ENCODE data around the gene HYAL1.

DNA sequence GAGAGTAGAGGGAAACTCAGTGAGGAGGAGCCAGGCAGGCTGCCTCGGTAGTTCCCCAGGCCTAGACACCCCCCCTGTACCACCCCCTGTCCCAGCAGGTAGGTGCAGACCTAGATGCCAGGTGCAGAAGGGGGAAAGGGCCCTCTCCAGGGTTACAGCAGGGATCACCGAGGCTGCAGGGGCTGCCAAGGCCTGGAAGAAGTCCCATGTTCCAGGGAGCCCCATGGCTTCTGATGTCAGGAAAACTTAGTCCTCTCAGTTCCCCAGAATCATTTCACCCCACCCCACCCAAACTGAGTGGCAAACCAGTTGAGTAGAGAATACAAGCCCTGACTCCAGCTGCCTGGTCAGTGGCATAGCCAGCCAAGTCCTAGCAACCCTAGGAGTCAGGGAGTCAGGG, 41.9 kb downstream of the HYAL1 start:
- TF ChIP-seq, protein P1, sequence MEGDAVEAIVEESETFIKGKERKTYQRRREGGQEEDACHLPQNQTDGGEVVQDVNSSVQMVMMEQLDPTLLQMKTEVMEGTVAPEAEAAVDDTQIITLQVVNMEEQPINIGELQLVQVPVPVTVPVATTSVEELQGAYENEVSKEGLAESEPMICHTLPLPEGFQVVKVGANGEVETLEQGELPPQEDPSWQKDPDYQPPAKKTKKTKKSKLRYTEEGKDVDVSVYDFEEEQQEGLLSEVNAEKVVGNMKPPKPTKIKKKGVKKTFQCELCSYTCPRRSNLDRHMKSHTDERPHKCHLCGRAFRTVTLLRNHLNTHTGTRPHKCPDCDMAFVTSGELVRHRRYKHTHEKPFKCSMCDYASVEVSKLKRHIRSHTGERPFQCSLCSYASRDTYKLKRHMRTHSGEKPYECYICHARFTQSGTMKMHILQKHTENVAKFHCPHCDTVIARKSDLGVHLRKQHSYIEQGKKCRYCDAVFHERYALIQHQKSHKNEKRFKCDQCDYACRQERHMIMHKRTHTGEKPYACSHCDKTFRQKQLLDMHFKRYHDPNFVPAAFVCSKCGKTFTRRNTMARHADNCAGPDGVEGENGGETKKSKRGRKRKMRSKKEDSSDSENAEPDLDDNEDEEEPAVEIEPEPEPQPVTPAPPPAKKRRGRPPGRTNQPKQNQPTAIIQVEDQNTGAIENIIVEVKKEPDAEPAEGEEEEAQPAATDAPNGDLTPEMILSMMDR (IDR thresholded peaks at IDR 0.05), result no peak
- no peak for TF ChIP-seq EP300 (IDR thresholded peaks at IDR 0.05)
- TF ChIP-seq POLR2A (IDR thresholded peaks at IDR 0.05), result no peak
- no peak for TF ChIP-seq POLR2AphosphoS5 (IDR thresholded peaks at IDR 0.05)
